GM19438 (cell line): ENCODE data around the gene VWC2.

Source experiments
- ATAC-seq: cut with Tn5 transposase; IDR thresholded peaks from one replicate; pipeline ENCODE4 v1.9.1; 2021; ENCODE audit warnings: low read depth; ENCODE audit not compliant: unreplicated experiment

VWC2 gene

DNA sequence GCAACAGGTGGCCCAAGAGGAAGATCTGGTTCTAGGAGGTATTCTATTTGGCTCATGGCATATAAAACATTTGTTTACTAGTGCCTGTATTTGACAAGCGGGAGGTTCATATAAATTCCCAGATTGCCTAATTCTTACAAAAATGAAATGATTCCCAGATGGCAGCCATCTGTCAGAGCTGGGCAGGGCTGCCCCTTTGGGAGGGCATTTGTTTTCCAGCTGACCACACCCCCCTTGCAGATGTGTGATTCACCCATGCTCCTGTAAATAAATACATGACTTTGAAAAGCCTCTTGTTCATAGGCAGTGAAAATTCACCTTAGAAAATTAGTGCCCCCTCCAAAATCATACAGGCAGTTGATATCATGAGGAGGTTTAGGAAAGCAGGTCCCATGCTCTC lies 8.6 kb downstream of the VWC2 start:
- no peak for ATAC-seq

DNA sequence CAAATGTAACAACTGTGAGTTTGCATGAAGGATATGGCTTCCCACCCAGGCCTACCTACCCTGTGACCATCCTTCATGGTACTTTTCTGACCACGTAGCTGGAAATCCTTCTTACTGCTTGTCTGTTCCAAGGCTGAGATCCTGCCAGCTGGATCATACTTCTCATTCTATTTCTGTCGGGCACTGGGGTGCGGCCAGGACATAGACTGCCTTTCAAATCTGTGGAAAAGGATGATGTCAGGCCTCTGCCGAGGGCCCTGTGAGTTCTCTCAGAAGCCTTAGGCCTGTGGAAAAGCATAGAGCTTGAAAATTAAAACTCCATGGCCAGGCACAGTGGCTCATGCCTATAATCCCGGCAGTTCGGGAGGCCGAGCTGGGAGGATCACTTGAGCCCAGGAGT lies 10.0 kb downstream of the VWC2 start:
- ATAC-seq = no peak

DNA sequence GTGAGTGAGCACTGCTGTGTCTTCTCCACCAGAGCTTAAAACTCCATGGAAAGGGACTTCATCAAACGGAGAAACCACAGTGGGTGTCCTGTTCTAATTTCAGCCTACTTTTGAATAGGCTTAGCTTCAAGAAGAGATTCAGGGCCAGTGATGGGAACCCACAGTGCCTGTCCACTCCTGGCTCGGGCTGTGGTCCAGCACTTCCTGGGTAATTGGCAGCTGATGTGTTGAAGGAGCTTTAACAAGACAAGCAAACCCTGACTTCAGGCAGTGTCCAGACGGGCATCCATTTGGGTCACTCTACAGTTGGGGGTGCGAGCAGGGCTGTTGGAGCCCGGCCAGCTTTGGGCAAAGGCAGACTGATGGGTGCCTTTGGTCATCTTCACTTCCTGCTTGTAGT lies 14.5 kb downstream of the VWC2 start:
- ATAC-seq = no peak

DNA sequence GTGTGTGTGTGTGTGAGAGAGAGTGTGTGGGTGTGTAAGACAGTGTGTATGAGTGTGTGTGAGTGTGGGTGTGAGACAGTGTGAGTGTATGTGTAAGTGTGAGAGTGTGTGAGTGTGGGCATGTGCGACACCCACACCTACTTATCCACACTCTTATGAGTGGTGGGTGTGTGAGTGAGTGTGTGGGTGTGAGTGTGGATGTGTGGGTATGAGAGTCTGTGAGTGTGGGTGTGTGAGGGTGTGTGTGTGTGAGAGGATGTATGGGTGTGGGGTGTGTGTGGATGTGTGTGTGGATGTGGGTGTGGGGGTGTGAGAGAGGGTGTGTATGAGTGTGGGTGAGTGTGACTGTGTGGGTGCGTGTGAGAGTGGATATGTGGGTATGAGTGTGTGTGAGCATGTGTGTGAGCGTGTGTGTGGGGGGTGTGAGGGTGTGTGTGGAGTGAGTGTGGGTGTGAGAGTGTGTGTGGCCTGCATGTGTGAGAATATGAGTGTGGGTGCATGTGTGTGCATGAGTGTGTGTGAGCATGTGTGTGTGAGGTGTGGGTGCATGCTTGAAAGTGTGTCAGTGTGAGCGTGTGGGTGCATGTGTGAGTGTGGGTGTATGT lies 15.1 kb downstream of the VWC2 start:
- no peak for ATAC-seq

DNA sequence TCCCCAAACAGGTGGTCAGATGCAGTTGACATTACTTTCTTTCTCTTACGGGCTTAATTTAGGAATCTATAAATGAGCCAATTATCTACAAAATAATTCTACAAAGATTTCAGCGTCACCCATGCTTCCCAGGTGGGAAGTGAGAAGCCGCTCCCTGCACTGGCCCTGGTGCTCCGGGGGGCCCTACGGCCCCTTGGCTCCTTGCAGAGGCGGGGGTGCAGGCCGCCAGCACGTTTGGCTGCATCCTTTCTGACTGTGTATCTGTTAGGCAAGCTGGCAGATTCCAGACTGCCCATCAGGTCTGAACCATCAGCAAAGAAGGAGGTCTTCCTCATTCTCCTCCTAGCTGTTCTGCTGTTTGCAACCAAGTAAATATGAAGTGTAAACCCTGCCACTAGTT lies 16.3 kb downstream of the VWC2 start:
- no peak for ATAC-seq

DNA sequence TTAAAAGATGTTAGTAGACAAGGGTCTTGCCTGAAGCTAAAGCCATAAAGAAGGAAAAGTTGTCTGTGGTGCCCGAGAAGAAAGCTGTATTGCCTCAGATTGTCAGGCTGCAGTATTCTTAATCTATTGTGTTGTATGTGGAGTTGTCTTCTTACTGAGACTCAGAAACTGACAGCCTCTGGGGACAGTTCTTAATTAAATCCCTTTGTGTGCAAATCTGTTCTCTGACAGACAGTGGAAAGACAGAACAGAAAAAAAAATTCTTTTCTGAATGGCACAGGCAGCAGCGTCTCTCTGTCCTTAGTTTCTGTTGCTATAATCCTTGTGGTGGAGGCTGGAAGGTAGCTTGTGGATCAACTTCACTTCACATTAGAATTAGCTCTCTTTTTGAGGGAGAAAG lies 16.8 kb downstream of the VWC2 start:
- no peak for ATAC-seq

DNA sequence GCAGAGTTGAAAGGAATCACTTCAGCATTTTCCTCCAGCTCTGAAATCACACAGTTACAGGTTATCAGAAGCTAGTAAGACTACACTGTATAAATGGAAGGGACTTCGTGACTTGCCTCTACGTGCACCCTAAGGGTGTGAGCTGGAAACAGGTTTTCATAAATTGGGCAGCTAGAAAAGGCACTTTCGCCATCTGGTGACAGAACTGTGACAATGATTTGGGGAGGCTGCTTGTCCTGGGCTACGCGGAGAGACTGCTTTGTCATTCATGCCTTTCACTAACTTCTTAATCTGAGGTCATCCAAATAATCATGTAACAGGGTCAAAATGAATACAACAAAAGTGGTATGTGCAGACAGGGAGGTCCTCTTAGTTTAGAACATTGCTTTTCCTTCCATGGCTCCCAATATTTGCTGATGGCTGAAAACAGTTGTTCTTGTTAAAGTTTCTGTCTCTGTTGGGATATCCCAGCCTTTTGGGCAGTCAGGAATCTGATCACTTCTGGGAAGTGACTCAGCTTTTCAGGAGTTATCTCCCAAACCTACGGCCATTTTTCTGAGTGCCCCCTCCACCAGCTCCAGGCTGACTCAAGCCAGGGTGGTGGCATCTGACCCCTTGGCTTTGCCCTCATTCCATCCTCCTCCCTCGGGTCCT lies 17.8 kb downstream of the VWC2 start:
- ATAC-seq = peak; percentile 76

DNA sequence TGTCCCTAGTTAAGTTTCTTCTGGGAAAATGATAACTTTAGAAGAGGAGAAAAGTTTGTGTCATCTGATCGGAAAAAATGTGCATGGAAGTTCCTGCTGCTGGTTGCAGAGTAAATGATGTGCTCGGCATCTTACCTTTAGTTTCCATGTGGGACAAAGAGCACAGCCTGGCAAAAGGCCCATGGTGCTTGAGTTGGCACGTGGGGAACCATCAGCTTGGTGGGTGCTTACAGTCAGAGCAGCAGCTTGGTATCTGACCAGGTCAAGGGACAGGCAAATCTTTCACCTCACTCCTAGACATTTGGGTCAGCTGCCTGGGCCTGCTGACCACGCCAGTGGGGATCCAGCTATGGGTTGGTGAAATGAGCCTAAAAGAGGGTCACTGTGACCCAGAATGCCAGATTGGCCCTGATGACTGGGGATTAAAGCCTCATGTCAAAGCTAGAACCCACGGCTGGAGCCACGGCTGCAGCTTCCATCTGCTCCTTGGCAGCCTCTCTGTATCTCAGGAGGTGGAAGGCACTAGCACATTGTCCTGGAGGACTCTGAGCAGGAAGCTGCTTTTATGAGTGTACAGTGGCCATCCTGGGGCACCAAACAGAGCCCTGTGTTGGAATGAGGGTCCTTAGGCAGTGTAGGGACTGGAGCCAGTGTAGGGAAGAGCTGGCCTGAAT lies 24.7 kb downstream of the VWC2 start:
- no peak for ATAC-seq

DNA sequence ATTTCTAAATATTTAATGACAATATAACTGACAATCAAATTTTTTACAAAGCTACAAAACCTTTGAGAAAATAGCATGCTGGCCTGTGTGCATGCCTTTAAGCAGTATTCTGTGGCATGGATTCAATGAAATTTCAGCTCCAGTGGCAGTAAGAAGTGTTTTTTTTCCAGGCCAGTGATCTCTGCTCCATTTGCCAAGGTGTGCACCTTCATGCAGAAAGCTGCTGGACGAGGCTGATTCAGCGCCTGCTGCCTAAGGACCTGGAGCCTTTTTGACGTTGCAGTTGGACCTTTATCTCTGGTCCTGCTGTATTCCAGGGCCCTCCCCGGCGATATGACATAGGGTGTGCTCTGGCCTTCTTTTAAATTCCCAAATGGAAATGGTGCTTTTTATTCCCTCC lies 26.6 kb downstream of the VWC2 start:
- ATAC-seq = no peak

DNA sequence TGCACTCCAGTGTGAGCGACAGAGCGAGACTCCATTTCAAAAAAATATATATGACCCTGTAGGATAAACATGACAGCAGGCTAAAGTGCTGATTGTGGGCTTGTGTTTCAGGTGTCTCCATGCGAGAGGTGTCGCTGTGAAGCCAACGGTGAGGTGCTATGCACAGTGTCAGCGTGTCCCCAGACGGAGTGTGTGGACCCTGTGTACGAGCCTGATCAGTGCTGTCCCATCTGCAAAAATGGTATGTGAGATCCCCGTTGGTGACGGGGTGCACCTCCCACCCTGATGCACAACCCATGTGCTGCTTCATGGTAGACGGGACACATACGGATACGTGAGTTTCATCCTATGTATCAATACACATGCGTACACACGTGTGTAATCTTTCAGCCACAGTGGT lies 29.2 kb downstream of the VWC2 start:
- no peak for ATAC-seq

DNA sequence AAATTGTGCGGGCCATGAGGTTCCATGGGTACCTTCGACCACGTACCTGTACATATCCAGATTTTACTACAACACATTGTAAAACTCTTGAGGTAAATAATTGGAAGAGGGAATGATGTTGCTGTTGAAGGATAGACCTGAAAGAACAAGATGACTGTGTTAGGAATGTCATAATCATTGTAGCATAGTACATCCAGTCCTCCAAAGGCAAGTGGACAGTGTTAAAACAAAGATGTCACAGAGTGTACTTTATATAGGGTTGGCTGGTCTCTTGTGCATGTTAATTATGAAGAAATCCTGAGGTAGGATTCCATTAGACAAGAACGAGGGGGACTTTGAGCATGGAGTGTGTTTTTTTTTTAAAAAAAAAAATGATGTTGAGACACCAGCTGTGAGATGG lies 30.4 kb downstream of the VWC2 start:
- no peak for ATAC-seq

DNA sequence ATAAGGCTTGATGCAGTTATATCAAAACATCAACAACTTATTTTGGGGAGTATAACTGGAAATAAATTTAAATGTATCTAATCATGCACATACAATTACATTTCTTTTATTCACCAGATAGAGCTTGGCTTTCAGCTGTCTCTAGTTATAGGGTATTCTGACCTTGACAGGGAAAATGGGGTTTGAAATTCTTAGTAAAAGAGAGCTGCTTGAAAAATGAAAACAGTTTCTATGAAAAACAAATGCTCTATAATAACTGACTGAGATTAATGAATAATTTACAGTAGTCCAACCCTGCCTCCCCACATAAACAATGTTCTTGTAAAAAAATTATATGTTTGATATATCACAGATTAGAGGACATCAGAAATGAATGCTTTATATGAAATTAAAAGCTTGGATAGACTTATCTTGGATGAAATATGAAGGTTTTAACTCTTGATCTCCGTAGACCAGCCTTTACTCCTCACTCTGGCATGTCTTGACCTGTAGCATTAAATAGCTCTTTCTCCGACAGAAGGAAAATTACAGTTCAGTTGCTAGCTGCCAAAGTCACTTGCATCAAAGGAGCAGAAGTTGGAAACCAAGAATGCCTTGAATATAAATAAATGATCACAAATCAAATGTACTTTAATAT lies 32.1 kb downstream of the VWC2 start:
- no peak for ATAC-seq

DNA sequence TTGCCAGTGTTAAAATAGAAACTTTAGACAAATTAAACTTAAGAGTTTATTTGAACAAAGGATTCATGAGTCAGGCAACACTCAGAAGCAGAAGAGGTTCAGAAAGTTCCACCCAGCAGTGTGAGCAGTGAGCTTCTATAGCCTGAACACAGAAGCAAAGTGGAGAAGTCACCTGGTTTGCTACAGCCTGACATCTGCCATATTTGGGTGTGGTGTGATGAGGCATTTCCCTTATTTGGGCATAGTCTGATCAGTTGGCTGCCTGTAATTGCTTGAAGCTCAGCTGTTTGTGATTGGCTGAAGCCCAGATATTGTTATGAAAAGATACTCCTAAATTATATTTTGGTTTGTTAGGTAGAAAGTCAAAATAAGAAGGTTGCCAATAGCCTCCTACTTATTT lies 39.1 kb downstream of the VWC2 start:
- no peak for ATAC-seq

DNA sequence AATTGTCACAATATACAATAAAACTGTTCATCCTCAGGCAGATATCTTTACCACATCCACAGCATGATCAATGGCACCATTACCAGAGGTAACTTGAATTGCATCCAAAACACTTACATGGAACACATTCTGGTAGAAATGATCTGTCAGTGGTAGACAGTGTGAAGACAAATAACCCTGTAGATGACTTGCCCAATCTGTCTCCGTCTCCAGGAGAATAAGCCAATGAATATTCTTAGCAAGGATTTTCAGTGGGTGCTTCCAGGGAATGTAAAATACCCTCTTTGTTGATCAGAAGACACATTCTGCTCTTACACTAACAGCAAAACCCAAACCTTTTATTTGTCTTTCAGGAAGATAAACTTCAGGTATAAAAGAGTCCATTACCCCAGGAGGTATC lies 43.8 kb downstream of the VWC2 start:
- no peak for ATAC-seq

DNA sequence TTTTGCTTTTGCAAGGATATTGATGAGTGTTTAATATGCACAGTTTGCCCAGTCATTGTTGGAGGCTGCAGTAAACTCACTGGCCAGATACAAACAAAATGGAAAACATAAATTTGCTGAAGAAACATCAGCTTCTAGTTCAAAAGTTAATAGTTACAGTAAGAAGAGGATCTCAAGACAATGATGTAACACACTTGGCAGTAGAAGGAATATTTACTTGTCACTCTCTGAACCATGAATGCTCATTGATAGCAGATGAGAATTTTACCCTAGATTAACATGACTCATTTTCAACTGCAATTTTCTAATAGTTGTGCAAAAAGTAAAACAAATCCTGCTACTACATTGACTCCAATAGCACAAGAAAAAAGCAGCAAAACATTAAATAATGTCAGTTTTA lies 47.7 kb downstream of the VWC2 start:
- ATAC-seq = no peak

DNA sequence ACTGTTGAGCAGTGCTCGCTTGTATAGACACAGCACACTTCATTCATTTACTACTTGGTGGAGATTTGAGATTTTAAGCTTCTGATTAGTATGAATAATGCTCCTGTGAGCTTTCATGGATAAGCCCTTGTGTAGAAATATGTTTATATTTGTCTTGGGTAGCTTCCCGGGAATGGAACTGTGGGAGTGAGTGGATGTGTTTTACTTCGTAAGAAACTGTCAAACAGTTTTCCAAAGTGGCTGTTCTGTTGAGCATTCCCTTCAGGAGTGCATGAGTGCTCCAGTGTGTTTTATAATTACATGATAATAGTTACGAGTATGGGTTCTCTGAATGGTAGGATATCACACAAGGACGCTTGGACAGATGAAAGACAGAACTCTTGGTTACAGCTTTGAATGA lies 49.4 kb downstream of the VWC2 start:
- ATAC-seq = no peak

DNA sequence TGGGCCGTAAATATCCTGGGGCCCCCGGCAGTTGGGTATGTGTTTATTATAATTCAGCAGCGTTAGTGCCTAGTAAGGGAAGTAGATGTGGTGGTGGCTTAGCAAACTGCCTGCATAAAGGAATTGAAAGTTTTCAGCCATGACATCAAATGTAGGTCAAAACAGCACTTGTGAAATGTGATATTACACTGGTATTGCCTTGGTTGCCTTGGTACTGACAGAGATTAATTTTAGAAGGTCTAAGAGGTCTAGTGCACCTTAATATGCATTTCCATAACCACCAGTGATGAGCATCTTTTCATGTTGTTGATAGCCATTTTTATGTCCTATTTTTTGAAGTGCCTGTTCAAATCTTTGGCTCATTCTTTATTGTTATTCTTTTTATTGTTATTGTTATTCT lies 50.1 kb downstream of the VWC2 start:
- no peak for ATAC-seq

DNA sequence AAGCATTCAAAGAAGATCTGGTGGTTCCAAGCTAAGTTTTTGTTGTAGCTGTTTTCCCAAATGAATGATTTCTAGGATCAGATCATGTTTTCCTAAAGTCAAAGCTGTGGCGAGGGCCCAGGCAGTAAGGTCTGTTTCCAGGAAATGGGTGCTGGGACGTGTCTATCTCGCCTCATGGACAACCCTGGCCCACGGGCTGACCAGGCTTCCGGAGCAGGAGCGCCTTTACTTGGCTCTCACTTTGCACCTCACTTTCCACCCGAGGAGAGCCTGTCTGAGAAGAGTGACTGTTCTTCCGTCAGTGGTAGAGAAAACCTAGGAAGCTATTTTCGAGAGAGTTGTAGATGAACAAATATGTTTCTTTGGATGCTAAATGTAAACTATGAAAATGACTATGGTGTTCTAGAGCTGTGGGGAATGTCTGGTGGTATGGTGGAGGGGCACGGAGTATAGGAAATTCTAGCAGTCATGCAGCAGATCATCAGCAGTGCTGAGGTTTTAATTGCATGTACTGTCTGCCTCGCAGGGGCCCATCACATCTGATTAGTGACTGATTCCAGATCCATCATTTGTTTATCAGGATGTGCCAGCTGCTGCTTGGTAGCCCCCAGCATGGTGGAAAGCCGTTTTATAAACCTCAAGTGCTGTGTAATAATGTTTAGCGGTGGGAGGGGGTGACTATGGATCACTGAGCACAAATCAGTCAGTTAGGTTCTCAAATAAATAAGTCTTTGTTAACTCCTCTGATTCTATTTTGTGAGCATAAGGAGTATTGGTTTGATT lies 66.6 kb downstream of the VWC2 start:
- ATAC-seq = no peak

DNA sequence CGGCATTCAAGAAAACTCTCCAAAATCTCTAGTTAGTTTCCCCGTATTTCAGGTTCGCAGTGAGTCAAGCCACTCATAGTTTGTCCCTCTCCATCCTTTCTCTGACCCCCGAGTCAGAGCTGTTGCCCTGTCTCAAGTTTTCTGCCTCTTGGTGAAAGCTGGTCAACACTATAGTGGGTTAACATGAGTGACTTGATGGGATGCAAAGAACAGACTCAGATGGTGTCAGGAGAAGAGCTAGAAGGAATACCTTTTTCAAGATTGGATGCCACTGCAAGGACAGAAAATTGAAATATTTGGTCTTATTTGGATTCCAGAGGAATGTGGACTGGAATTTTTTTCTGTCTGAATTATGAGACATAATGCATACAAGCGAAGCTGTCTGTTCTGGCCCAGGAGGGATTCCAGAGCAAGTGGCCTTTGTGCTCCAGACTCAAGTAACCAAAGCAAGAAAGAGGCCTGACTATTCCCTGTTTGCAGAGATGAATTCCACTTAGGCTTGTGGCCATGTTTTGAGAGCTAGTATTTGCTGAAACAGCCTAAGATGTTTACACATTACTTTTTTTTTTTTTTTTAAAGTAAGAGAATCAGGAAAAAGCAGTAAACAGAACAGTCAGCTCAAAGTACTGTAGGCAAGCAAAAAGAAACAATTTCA lies 67.4 kb downstream of the VWC2 start:
- ATAC-seq = no peak

DNA sequence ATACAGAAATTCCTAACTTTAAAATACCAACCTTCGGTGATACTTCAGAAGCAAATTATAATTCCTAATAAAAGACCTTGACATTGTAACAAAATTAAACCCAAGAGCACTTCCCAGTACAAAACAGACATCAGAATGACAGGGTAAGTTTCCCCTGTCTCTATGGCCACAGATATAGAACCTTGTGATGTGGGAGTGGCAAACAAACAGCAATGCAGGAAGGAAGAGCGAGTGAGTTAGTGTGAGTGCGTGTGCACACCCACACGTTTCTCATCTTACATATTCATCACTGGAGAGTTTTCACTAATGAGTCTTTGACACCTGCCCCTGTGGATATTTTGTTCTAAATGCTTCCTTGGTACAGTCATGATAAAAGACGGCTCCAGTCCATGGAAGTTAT lies 72.2 kb downstream of the VWC2 start:
- ATAC-seq = no peak
